A673 (cell line): ENCODE measurements around the gene SMARCA2. TPM values are rescaled to one million over a fixed set of nuclear protein-coding genes. Genes with fewer than 3 reads are reported as not detected.
A peak's percentile ranks its signal among the peaks of the same experiment; 100 is the strongest.

Experiments
- BruUV-seq: library from RNA; stranded (reverse); fragments of 400-500 nt; replicated peaks from 2 replicates; lab custom pipeline; 2021; lab: Mats Ljungman, UMichigan
- CTCF ChIA-PET: fragments of 300-600 bp; sonication (Branson Sonifier 250); formaldehyde crosslinking; loops from one replicate; lab custom pipeline; 2022; ENCODE audit warnings: antibody characterized with exemption; lab: Charles Lee
- POLR2A ChIA-PET: fragments of 300-600 bp; sonication (Branson Sonifier 250); formaldehyde crosslinking; loops from one replicate; lab custom pipeline; 2022; ENCODE audit warnings: antibody characterized with exemption; ENCODE audit not compliant: low non-redundant PET; lab: Charles Lee
- DNase-seq: peaks from one replicate; pipeline ENCODE4 v3.0.0-alpha.2; 2015; ENCODE audit warnings: low spot score
- H3K27ac ChIP-seq: fragments of 200-600 bp; sonication (generic); 2 replicates; pipeline ENCODE4 v1.5.1; 2016; ENCODE audit warnings: mixed run types, low read depth, mild to moderate bottlenecking, mixed read lengths, antibody characterized with exemption, low read length; ENCODE audit not compliant: poor library complexity, severe bottlenecking
- H3K27me3 ChIP-seq: fragments of 200-600 bp; sonication (generic); replicated peaks from 2 replicates; pipeline ENCODE4 v1.6.1; 2017; ENCODE audit warnings: mixed run types, low read depth, mild to moderate bottlenecking, mixed read lengths, antibody characterized with exemption, low read length; ENCODE audit not compliant: insufficient read depth, poor library complexity
- H3K36me3 ChIP-seq: fragments of 200-600 bp; sonication (generic); 2 replicates; pipeline ENCODE4 v1.6.1; 2016; ENCODE audit warnings: mixed run types, mild to moderate bottlenecking, mixed read lengths, antibody characterized with exemption, low read length; ENCODE audit not compliant: insufficient read depth, poor library complexity, severe bottlenecking
- H3K4me1 ChIP-seq: fragments of 200-600 bp; sonication (generic); 2 replicates; pipeline ENCODE4 v1.6.1; 2017; ENCODE audit warnings: mixed run types, mild to moderate bottlenecking, mixed read lengths, antibody characterized with exemption, low read length; ENCODE audit not compliant: insufficient read depth, poor library complexity, severe bottlenecking
- H3K4me3 ChIP-seq: fragments of 200-600 bp; sonication (generic); 2 replicates; pipeline ENCODE4 v1.5.1; 2016; ENCODE audit warnings: low read depth, mixed run types, mild to moderate bottlenecking, mixed read lengths, low read length; ENCODE audit not compliant: poor library complexity, severe bottlenecking
- H3K9me3 ChIP-seq: fragments of 200-600 bp; sonication (generic); 2 replicates; pipeline ENCODE4 v1.6.1; 2016; ENCODE audit warnings: mixed run types, low read depth, mild to moderate bottlenecking, mixed read lengths, antibody characterized with exemption, low read length; ENCODE audit not compliant: poor library complexity, severe bottlenecking
- CTCF ChIP-seq: fragments of 300-800, 200-600 bp; sonication (generic); conservative IDR thresholded peaks from 2 replicates; pipeline ENCODE4 v1.5.1; 2017; ENCODE audit warnings: low read depth, mild to moderate bottlenecking, antibody characterized with exemption, low read length, moderate library complexity, mixed read lengths
- EZH2 ChIP-seq: fragments of 200-600 bp; sonication (generic); IDR thresholded peaks from 2 replicates; pipeline ENCODE4 v1.6.1; 2017; ENCODE audit warnings: borderline replicate concordance, low read depth, mild to moderate bottlenecking, mixed read lengths, antibody characterized with exemption, low read length; ENCODE audit not compliant: poor library complexity, severe bottlenecking
- intact Hi-C: fragments of 100-400 bp; cut with micrococcal nuclease; formaldehyde crosslinking; loops from one replicate; pipeline ENCODE4 v1.10.0; 2022; ENCODE audit not compliant: unreplicated experiment
- total RNA-seq: library from RNA; stranded (reverse); gene quantifications from 2 replicates; pipeline ENCODE4 v1.2.3, GENCODE V29; 2021

SMARCA2 gene
- total RNA-seq, 1 experiment from 2014 or later: 69.0 TPM

- Histone ChIP-seq H3K27ac (peak overlapping the region; percentile 84), H3K9me3 (no peaks in the 10 kb centered on the region), H3K27me3 (no peaks in the 10 kb centered on the region), H3K4me1 (peaks cover 13% of the 10 kb centered on the region), H3K4me3 (peak overlapping the region; percentile 85), H3K36me3 (no peaks in the 10 kb centered on the region)
- TF ChIP-seq CTCF: no peak
- no peak for TF ChIP-seq EZH2
- ChIA-PET POLR2A (no interaction called here), CTCF (no interaction called here)
- intact Hi-C loops: loop anchor here (5.0 to 10.0 kb wide), 4 partner anchors 72 to 199 kb away; no protein-coding TSS in a partner anchor
- no TSS peak for BruUV-seq
- DNase-seq: peak; percentile 61
Observed at GRCh38 chr9:2015581-2016407, 647 bp downstream of the SMARCA2 start.

GRCh38 chr9:2016408-2017330 lies 1.5 kb downstream of the SMARCA2 start:
- ChIA-PET POLR2A (no interaction called here), CTCF (no interaction called here)
- peak overlapping the region; percentile 85 for H3K4me3 ChIP-seq
- no TSS peak for BruUV-seq
- no peaks in the 10 kb centered on the region for H3K36me3 ChIP-seq
- peak overlapping the region; percentile 84 for H3K27ac ChIP-seq
- 0 out of 2 replicates have a peak, but pooled peaks have one; percentile 7 for TF ChIP-seq CTCF
- TF ChIP-seq EZH2: no peak
- no peaks in the 10 kb centered on the region for H3K9me3 ChIP-seq
- intact Hi-C loops: loop anchor here (5.0 to 10.0 kb wide), 4 partner anchors 71 to 198 kb away; no protein-coding TSS in a partner anchor
- peak; percentile 71 for DNase-seq
- H3K27me3 ChIP-seq: no peaks in the 10 kb centered on the region
- H3K4me1 ChIP-seq: peaks cover 13% of the 10 kb centered on the region

GRCh38 chr9:2017331-2018161 lies 2.4 kb downstream of the SMARCA2 start:
- no peaks in the 10 kb centered on the region for H3K9me3 ChIP-seq
- no peaks in the 10 kb centered on the region for H3K36me3 ChIP-seq
- CTCF ChIA-PET: no interaction called here
- intact Hi-C loops: loop anchor here (1.0 to 10.0 kb wide), 5 partner anchors 70 to 197 kb away; no protein-coding TSS in a partner anchor
- TF ChIP-seq EZH2 (no peak), CTCF (no peak)
- no peaks in the 10 kb centered on the region for H3K27me3 ChIP-seq
- H3K27ac ChIP-seq: peak overlapping the region; percentile 84
- peaks cover 13% of the 10 kb centered on the region for H3K4me1 ChIP-seq
- no TSS peak for BruUV-seq
- POLR2A ChIA-PET: no interaction called here
- H3K4me3 ChIP-seq: peak overlapping the region; percentile 85
- DNase-seq: peak; percentile 76
